HG02840 (cell line): ENCODE data around the gene RAB36.
"Not testable (repeated sequence)": the region's sequence is repeated elsewhere in the genome, so short reads cannot be mapped to it uniquely, and the experiment has no call there.

Experiments used
- ATAC-seq: cut with Tn5 transposase; IDR thresholded peaks from one replicate; pipeline ENCODE4 v1.9.1; 2021; ENCODE audit warnings: mild to moderate bottlenecking, moderate library complexity, moderate number of reproducible peaks; ENCODE audit not compliant: unreplicated experiment, low FRiP score

RAB36 gene

GRCh38 chr22:23136991-23137390, 8.3 kb upstream of the RAB36 start:
- not testable (repeated sequence) for ATAC-seq

- ATAC-seq: no peak
Observed at GRCh38 chr22:23137468-23137867, 7.8 kb upstream of the RAB36 start.

- no peak for ATAC-seq
Observed at GRCh38 chr22:23137905-23138561, 7.2 kb upstream of the RAB36 start.

- ATAC-seq: no peak
Observed at GRCh38 chr22:23138584-23139435, 6.5 kb upstream of the RAB36 start.

- ATAC-seq: no peak
Observed at GRCh38 chr22:23140385-23140784, 4.9 kb upstream of the RAB36 start.

- ATAC-seq: no peak
Observed at GRCh38 chr22:23142546-23143105, 2.7 kb upstream of the RAB36 start.

- no peak for ATAC-seq
Observed at GRCh38 chr22:23143119-23143518, 2.2 kb upstream of the RAB36 start.

GRCh38 chr22:23144432-23144831, 845 bp upstream of the RAB36 start:
- no peak for ATAC-seq

- no peak for ATAC-seq
Observed at GRCh38 chr22:23145878-23146470, 697 bp downstream of the RAB36 start.

- no peak for ATAC-seq
Observed at GRCh38 chr22:23146478-23147205, 1.4 kb downstream of the RAB36 start.

GRCh38 chr22:23147617-23148387, 2.5 kb downstream of the RAB36 start:
- ATAC-seq: no peak

GRCh38 chr22:23149743-23150238, 4.5 kb downstream of the RAB36 start:
- ATAC-seq: no peak

- ATAC-seq: no peak
Observed at GRCh38 chr22:23150762-23151161, 5.5 kb downstream of the RAB36 start.

GRCh38 chr22:23151827-23152226, 6.5 kb downstream of the RAB36 start:
- no peak for ATAC-seq

- ATAC-seq: no peak
Observed at GRCh38 chr22:23152238-23153114, 7.2 kb downstream of the RAB36 start.

GRCh38 chr22:23153994-23154393, 8.7 kb downstream of the RAB36 start:
- no peak for ATAC-seq

GRCh38 chr22:23154461-23154860, 9.2 kb downstream of the RAB36 start:
- no peak for ATAC-seq

- no peak for ATAC-seq
Observed at GRCh38 chr22:23155143-23155542, 9.9 kb downstream of the RAB36 start.

GRCh38 chr22:23155831-23156230, 10.6 kb downstream of the RAB36 start:
- no peak for ATAC-seq
